GM18868 (cell line): ENCODE measurements around the gene WIPF1.
A peak's percentile ranks its signal among the peaks of the same experiment; 100 is the strongest.

Experiments
- ATAC-seq: cut with Tn5 transposase; IDR thresholded peaks from one replicate; pipeline ENCODE4 v1.9.1; 2021; ENCODE audit warnings: mild to moderate bottlenecking, moderate library complexity; ENCODE audit not compliant: unreplicated experiment

Gene WIPF1

DNA sequence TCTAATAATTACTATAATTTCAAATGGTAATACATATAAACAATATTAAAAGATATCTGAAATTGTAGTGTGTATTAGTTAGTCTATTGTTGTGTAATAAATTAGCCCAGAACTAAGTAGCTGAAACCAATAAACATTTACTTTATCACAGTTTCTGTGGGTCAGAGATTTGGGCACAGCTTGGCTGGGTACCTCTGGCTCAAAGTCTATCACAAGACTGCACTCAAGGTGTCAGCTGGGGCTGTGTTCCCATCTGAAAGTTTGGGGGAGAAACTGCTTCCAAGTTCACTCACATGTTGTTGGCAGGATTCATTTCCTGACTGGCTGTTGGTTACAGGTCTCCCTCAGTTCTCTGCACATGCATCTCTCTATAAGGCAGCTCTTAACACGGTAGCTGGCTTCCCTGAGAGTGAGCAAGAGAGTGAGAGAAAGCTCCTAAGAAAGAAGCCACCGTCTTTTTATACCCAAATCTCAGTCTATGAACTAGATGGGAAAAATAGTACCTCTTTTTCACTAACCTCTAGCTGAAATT is 25.6 kb upstream of the WIPF1 start:
- ATAC-seq, result no peak

GRCh38 chr2:174621323-174621722 is 23.7 kb upstream of the WIPF1 start:
- ATAC-seq, result peak; percentile 43

GRCh38 chr2:174618179-174618578 is 20.6 kb upstream of the WIPF1 start:
- no peak for ATAC-seq

- ATAC-seq, result no peak
These were observed 20.1 kb upstream of the WIPF1 start for GRCh38 chr2:174617718-174618117.

GRCh38 chr2:174617120-174617519 is 19.5 kb upstream of the WIPF1 start:
- no peak for ATAC-seq

DNA sequence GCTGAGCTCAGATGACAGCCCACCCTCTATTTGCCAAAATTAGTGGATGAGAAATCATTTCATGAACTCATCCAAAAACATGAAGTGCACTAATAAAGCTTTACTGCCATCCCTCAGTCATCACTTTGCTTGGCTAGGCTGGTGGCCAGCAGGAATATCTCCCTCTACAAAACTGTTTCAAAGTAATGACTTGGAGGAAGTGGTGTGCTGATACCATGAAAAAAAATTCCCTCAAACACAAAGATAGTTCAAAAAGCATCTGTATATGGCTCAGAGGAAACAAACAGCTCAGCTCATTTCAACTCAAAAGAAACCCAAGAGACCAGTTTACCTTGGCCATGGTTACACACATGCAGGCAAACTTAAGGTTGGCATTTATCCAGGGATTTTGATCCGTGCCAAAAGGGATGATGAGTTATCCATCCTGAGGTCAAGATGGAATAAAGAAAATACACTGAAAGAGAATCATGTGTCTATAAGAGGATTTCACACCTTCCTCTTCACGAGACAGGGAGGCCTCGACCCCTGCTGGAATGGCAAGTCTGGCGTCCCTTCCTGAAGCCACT is 18.4 kb upstream of the WIPF1 start:
- ATAC-seq, result peak; percentile 50

- no peak for ATAC-seq
These were observed 16.7 kb upstream of the WIPF1 start for GRCh38 chr2:174614261-174614660.

DNA sequence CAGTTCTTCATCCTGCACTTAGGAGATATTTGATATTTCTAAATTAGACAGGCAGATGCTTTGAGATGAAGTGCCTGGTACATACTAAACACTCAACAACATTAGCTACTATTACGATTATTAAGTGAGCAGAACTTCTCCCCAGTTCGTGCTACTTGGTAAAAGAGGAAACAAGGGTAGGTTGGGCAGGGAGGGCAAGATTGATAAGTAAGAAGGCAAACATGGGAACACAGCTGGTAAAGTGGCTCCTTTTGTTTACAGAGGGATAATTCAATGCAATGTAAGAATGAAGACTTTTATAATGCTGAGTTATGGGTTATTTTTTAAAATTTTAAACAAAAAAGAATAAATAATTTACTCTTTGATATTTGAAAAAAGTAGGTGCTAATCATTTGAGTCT is 15.9 kb upstream of the WIPF1 start:
- ATAC-seq, result no peak

DNA sequence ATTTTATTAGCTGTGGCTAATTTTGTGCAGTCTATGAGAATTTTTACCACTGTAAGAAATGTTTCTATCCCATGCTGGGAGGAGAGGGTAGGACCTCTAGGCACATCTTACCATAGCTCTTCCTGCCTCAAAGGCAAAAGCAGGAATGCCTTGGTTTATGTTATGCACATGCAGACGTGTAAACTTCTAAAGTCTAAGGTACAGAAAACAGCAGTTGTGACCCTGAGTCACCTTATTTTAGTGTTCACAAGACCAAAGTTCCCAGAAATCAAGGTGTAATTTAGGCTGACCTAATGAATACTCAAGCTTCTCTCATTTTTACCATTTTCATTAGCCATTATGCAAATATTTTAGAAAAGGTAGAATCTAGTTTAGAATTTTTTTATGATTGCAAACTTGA is 15.4 kb upstream of the WIPF1 start:
- no peak for ATAC-seq

- ATAC-seq, result no peak
These were observed 14.2 kb upstream of the WIPF1 start for GRCh38 chr2:174611854-174612253.

- ATAC-seq, result no peak
These were observed 13.4 kb upstream of the WIPF1 start for GRCh38 chr2:174611006-174611405.

GRCh38 chr2:174610243-174610995 is 12.8 kb upstream of the WIPF1 start:
- no peak for ATAC-seq

DNA sequence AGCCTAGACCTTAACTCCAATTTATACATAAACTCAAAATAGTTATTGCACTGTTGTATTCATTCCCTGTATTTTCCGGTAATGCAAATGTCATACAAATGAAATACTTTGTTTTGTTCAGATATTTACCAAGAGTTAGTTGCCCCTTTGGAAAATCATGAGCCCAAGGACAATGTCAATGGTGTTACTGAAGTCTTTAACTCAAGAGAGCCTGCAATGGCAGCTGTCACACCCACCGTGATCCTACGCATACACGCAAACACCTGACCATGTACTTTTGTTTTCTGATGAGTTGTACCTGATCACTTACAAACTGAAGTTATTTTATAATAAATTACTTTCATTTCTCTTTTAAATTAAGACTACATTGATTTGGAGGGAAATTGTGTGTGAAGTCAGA is 11.7 kb upstream of the WIPF1 start:
- ATAC-seq, result no peak

DNA sequence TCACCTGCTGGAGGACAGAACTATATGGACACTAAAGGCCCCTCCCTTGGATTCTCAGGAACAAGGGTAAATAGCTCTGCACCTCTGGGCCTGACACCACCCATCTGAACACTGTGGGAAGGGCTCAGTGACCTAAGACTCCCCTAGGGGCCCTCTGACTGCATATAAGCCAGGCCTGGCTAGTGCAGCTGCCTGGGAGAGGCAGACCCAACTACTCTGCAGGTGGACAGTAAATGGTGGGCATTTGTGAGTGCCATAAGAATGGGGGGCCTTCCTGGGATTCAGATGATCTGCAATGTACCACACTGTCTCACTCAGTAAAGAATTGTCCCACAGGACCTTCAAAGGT is 11.2 kb upstream of the WIPF1 start:
- ATAC-seq, result peak; percentile 58

- ATAC-seq, result peak; percentile 87
These were observed 10.6 kb upstream of the WIPF1 start for GRCh38 chr2:174607989-174608865.

DNA sequence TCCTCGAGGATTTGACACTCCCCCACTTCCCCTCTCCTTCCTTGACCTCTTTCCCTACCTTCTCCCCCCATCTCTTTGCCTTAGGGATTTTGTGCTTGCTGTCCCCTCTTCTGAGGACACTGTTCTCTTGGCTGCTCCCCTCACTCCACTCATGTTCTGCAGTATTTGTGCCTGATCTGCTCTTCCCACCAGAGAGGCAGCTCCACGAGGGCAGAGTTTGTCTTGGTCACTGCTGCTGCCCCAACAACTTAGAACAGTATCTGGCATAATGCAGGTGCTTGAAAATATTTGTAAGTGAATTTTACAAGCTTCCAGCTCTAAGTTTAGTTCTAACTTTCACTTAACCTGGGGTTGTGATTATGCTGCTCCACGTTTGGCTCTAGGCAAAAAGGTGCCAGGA is 10.0 kb upstream of the WIPF1 start:
- no peak for ATAC-seq

DNA sequence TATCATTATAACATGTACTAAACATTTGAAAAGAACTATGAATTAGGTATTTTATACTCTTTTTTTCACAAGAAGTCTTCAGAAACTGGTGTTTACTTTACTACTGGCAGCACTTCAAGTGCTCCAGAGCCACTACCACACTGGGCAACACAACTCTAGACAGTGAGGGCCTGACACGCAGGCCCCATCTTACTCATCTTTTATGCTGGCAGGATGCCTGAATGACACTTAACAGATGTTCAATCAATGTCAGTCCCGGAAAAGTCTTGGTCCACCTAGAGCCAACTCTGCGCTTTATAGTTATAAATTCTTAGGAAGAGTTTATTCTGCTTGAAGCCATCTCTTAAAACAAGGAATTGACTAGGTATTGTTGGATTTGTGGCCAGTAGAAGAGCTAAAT is 8.7 kb upstream of the WIPF1 start:
- peak; percentile 38 for ATAC-seq

GRCh38 chr2:174605687-174606086 is 8.1 kb upstream of the WIPF1 start:
- no peak for ATAC-seq

- ATAC-seq, result peak; percentile 35
These were observed 5.7 kb upstream of the WIPF1 start for GRCh38 chr2:174603280-174603679.

DNA sequence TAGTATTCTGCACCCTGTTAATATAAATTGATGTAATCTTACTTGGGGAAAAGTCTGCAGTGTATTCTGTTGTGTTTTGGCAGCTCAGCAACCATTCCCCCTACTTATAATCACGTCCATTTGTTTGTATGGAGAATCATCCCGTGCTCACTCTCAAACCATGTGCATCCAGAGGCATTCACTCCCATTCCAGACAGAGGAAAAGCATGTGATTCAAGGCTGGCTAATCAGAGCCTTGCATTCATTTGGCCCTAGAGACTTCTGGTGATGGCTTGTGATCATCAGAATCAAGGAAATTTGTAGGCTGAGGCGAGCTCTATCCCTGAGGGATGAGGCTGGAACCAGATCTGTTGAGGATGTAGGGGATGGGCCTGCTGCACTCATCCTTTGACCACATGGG is 5.1 kb upstream of the WIPF1 start:
- no peak for ATAC-seq

DNA sequence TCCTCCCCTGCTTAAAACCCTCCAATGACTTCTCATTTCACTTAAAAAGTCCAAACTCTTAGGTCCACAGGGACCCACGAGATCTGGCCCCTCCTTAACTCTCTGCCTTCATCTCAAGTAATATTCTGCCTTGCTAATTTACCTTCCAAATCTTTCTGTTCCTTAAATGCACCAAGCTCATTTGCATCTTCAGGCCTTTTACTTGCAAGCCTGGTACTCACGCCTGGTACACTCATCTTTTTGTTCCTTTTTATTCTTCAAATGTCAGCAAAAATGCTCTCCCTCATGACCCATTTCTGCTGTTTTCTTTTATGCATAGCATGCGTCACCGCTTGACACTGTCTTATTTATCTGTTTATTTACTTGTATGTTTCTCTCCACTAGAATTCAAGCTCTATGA is 2.7 kb upstream of the WIPF1 start:
- ATAC-seq, result peak; percentile 23
